Muscle of arm (tissue), 12 donors: ENCODE results near the gene PFKFB2. TPM values are rescaled to one million over a fixed set of nuclear protein-coding genes. Genes with fewer than 3 reads are reported as not detected.

Source experiments
- polyA plus RNA-seq, 12 donors: library from polyadenylated mRNA; unstranded; fragments of 120-200 nt; gene quantifications; one replicate each; pipeline ENCODE4 v1.2.1, GENCODE V29; 2013; ENCODE audit not compliant: insufficient read length in 12 of 12

PFKFB2 gene
- polyA plus RNA-seq, 12 donors = 3.9 to 12.3 (median 6.3) TPM; not detected in 1

Other genes starting within 250 kb of the PFKFB2 start
- gene IL20, start 187.7 kb upstream of the PFKFB2 start, polyA plus RNA-seq = not detected
- gene IL24, start 155.8 kb upstream of the PFKFB2 start, polyA plus RNA-seq = under 1 TPM in 6 of 12 donors, not detected in 6; 0.10 to 0.61 (median 0.21) TPM
- 10 to 100 TPM in 1 of 12 donors, 1 to 10 TPM in 5, under 1 TPM in 4, not detected in 2; 0.62 to 12.5 (median 1.1) TPM for gene FCMR, start 131.3 kb upstream of the PFKFB2 start, polyA plus RNA-seq
- under 1 TPM in 2 of 12 donors, not detected in 10; 0.07 to 0.14 TPM for gene PIGR, start 106.8 kb upstream of the PFKFB2 start, polyA plus RNA-seq
- under 1 TPM in 1 of 12 donors, not detected in 11; 0.09 TPM for gene FCAMR, start 82.8 kb upstream of the PFKFB2 start, polyA plus RNA-seq
- 10 to 100 TPM in 1 of 12 donors, 1 to 10 TPM in 3, under 1 TPM in 7, not detected in 1; 0.05 to 18.2 (median 0.18) TPM for gene C1orf116, start 20.5 kb upstream of the PFKFB2 start, polyA plus RNA-seq
- 1 to 10 TPM in 11 of 12 donors, not detected in 1; 4.4 to 9.3 (median 7.3) TPM for gene YOD1, start 2.1 kb upstream of the PFKFB2 start, polyA plus RNA-seq
- gene C4BPB, start 35.6 kb downstream of the PFKFB2 start, polyA plus RNA-seq = under 1 TPM in 9 of 12 donors, not detected in 3; 0.13 to 0.99 (median 0.50) TPM
- 1 to 10 TPM in 1 of 12 donors, under 1 TPM in 9, not detected in 2; 0.25 to 1.4 (median 0.43) TPM for gene C4BPA, start 51.0 kb downstream of the PFKFB2 start, polyA plus RNA-seq